GM10248 (cell line): ENCODE measurements around the gene ZNF789.

Source experiments
- CTCF ChIA-PET: fragments of 300-600 bp; sonication (Branson Sonifier 250); formaldehyde crosslinking; extraction: SDS; loops from one replicate; lab custom pipeline; 2021; ENCODE audit warnings: antibody characterized with exemption; lab: Yijun Ruan, JAX
- POLR2A ChIA-PET: fragments of 350-650 bp; sonication (Branson Sonifier 250); formaldehyde crosslinking; extraction: SDS; loops from one replicate; lab custom pipeline; 2020; ENCODE audit warnings: antibody characterized with exemption; lab: Yijun Ruan, JAX
- DNase-seq: peaks from one replicate; pipeline ENCODE4 v3.0.0; 2012; ENCODE audit errors: extremely low spot score
- CTCF ChIP-seq: IDR thresholded peaks from 2 replicates; pipeline ENCODE4 v1.5.1; 2012; ENCODE audit warnings: mild to moderate bottlenecking, low read depth; ENCODE audit errors: extremely low read depth, missing control alignments, control extremely low read depth

ZNF789 gene

GRCh38 chr7:99468336-99468918, 4.3 kb upstream of the ZNF789 start:
- POLR2A ChIA-PET = no interaction called here
- CTCF ChIA-PET = no interaction called here
- no peak for TF ChIP-seq CTCF
- no peak for DNase-seq

GRCh38 chr7:99469381-99470065, 3.2 kb upstream of the ZNF789 start:
- ChIA-PET POLR2A (no interaction called here), CTCF (no interaction called here)
- no peak for TF ChIP-seq CTCF
- no peak for DNase-seq

- peak; percentile 69 for DNase-seq
- ChIA-PET CTCF (no interaction called here), POLR2A (no interaction called here)
- no peak for TF ChIP-seq CTCF
Observed at GRCh38 chr7:99473315-99473596, 566 bp downstream of the ZNF789 start.

- POLR2A ChIA-PET = no interaction called here
- CTCF ChIA-PET = interaction anchor here (1.1 to 2.0 kb wide), 2 partner anchors 13 to 22 kb away, joined by 3 to 5 read pairs; no protein-coding TSS in a partner anchor
- TF ChIP-seq CTCF = no peak
- no peak for DNase-seq
Observed at GRCh38 chr7:99476107-99476506, 3.4 kb downstream of the ZNF789 start.

- DNase-seq = no peak
- no peak for TF ChIP-seq CTCF
- ChIA-PET POLR2A (no interaction called here), CTCF (no interaction called here)
Observed at GRCh38 chr7:99478464-99479440, 6.1 kb downstream of the ZNF789 start.

GRCh38 chr7:99485094-99485493, 12.4 kb downstream of the ZNF789 start:
- POLR2A ChIA-PET = no interaction called here
- CTCF ChIA-PET = interaction anchor here (2.2 kb wide), 1 partner anchor 13 kb away, joined by 5 read pairs; no protein-coding TSS in a partner anchor
- DNase-seq = no peak
- no peak for TF ChIP-seq CTCF
